GM06990 (cell line): ENCODE measurements around the gene UBAC2.

Experiments used
- DNase-seq: peaks from one replicate; pipeline ENCODE4 v3.0.0-alpha.2; 2011; ENCODE audit not compliant: insufficient read length; ENCODE audit errors: extremely low read depth
- H3K27me3 ChIP-seq: replicated peaks from 2 replicates; pipeline ENCODE4 v1.6.0; 2011; ENCODE audit warnings: low read length; ENCODE audit not compliant: control insufficient read depth, insufficient read depth
- H3K36me3 ChIP-seq: 2 replicates; pipeline ENCODE4 v1.5.1; 2011; ENCODE audit warnings: low read length; ENCODE audit not compliant: control insufficient read depth, insufficient read depth
- H3K4me3 ChIP-seq: replicated peaks from 2 replicates; pipeline ENCODE4 v1.5.1; 2011; ENCODE audit warnings: low read depth, mild to moderate bottlenecking, control low read depth, low read length
- CTCF ChIP-seq: IDR thresholded peaks from 2 replicates; pipeline ENCODE4 v1.5.1; 2011; ENCODE audit warnings: low read length, control low read depth, mild to moderate bottlenecking, inconsistent platforms; ENCODE audit not compliant: insufficient read depth, poor library complexity, severe bottlenecking

The UBAC2 gene

GRCh38 chr13:99339736-99340397 lies 139.2 kb downstream of the UBAC2 start:
- Histone ChIP-seq H3K27me3 (no peaks in the 10 kb centered on the region), H3K4me3 (no peak overlapping the region), H3K36me3 (no peaks in the 10 kb centered on the region; the same call in 1 of the 2 replicates)
- TF ChIP-seq CTCF: no peak
- no peak for DNase-seq

GRCh38 chr13:99340638-99341037 lies 140.0 kb downstream of the UBAC2 start:
- no peaks in the 10 kb centered on the region for H3K27me3 ChIP-seq
- TF ChIP-seq CTCF: no peak
- H3K36me3 ChIP-seq: no peaks in the 10 kb centered on the region; the same call in 1 of the 2 replicates
- no peak overlapping the region for H3K4me3 ChIP-seq
- no peak for DNase-seq

DNA sequence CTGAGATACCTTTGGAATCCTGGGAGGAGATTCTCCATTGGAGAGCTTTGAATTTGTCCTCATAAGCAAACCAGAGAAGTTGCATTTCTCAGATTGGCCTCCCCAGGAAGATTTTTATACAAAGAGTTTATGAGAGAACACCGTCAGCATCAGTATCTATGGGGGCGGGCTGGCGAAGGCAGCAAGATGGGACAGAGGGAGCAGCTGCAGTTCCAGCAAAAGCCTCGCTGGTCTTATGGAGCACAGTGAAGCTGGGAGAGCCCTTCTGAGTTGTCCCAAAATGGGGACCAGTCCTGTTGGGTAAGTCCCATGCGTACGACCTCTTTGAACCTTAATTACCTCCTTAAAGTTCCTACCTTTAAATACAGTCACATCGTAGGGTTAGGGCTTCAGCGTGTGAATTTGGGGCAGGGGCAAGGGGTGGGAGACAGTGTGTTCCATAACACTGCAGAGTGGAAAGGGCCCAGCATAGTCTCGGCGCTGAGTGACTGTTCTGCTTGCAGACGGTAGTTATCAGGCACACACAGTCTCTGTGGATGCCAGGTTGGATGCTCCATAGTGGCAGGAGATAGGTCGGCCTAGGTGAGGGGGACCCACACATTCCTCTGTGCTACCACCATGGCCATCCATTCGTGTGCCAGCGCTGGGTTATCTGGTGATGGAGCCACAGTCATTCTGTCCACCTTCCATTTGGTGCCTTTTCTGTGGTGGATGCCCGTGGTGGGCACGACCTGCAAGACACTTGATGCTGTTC lies 141.5 kb downstream of the UBAC2 start:
- Histone ChIP-seq H3K36me3 (no peaks in the 10 kb centered on the region; the same call in 1 of the 2 replicates), H3K4me3 (no peak overlapping the region), H3K27me3 (no peaks in the 10 kb centered on the region)
- no peak for DNase-seq
- no peak for TF ChIP-seq CTCF

DNA sequence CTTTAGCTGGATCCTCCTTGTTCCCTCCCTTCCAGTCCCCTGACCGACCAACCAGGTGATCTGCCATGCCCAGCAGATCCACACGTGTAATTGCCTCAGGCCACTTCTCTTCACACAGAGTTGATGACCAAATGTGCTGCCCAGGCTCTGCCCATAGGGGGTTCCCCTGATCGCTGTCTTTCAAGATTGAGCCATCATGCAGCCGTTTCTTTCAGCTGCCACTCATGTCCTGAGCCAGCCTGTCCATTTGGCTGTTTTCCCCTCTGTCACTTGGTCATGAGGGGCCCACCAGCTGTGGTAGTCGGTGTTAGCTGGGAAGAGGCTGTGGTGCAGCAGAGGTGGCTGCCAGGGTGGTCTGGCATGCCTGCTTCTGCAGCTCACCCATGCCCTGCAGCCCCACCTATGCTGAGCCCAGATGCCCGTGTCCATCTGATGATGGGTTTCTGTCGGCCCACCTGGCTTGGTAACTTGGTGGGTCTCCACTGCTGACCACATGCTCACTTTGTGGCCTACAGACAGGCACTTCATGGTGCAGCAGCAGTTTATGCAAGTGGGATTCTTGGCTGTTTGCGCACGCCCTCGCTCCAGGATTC lies 142.2 kb downstream of the UBAC2 start:
- no peak for TF ChIP-seq CTCF
- no peak overlapping the region for H3K4me3 ChIP-seq
- H3K36me3 ChIP-seq: no peaks in the 10 kb centered on the region; the same call in 1 of the 2 replicates
- no peaks in the 10 kb centered on the region for H3K27me3 ChIP-seq
- DNase-seq: no peak

GRCh38 chr13:99344610-99345208 lies 144.1 kb downstream of the UBAC2 start:
- no peak for TF ChIP-seq CTCF
- no peak overlapping the region for H3K4me3 ChIP-seq
- DNase-seq: no peak
- no peaks in the 10 kb centered on the region; the same call in 1 of the 2 replicates for H3K36me3 ChIP-seq
- no peaks in the 10 kb centered on the region for H3K27me3 ChIP-seq
